GM23338 (cell line): ENCODE data around the gene GCNT2. TPM values are rescaled to one million over a fixed set of nuclear protein-coding genes. Genes with fewer than 3 reads are reported as not detected.
A peak's percentile ranks its signal among the peaks of the same experiment; 100 is the strongest.

Source experiments
- ATAC-seq: fragments of 200-7000 bp; cut with Tn5 transposase; 3 replicates; pipeline ENCODE4 v1.9.1; 2020
- DNase-seq: peaks from one replicate; pipeline ENCODE4 v3.0.0-alpha.2; 2015; ENCODE audit warnings: low spot score
- H2AFZ ChIP-seq: fragments of 200-600 bp; sonication (generic); 2 replicates; pipeline ENCODE4 v1.8.0; 2016; ENCODE audit warnings: antibody characterized with exemption, mild to moderate bottlenecking, moderate library complexity
- H3F3A ChIP-seq: fragments of 200-600 bp; sonication (generic); replicated peaks from 2 replicates; pipeline ENCODE4 v1.8.0; 2017; ENCODE audit warnings: antibody characterized with exemption, mixed run types, low read depth
- H3K27ac ChIP-seq: fragments of 200-600 bp; sonication (generic); 2 replicates; pipeline ENCODE4 v1.6.1; 2016; ENCODE audit warnings: low read depth
- H3K27me3 ChIP-seq: fragments of 200-600 bp; sonication (generic); 2 replicates; pipeline ENCODE4 v1.8.0; 2016; ENCODE audit warnings: mild to moderate bottlenecking, mixed run types, moderate library complexity; ENCODE audit not compliant: insufficient read depth
- H3K36me3 ChIP-seq: fragments of 200-600 bp; sonication (generic); 2 replicates; pipeline ENCODE4 v1.8.0; 2016; ENCODE audit warnings: mild to moderate bottlenecking; ENCODE audit not compliant: insufficient read depth
- H3K4me1 ChIP-seq: fragments of 200-600 bp; sonication (generic); 2 replicates; pipeline ENCODE4 v1.8.0; 2016; ENCODE audit warnings: mild to moderate bottlenecking, moderate library complexity; ENCODE audit not compliant: insufficient read depth
- H3K4me2 ChIP-seq: fragments of 200-600 bp; sonication (generic); 2 replicates; pipeline ENCODE4 v1.7.1; 2017; ENCODE audit warnings: mixed run types
- H3K4me3 ChIP-seq: fragments of 200-600 bp; sonication (generic); 2 replicates; pipeline ENCODE4 v1.6.1; 2016; ENCODE audit warnings: mixed run types
- H3K79me2 ChIP-seq: fragments of 200-600 bp; sonication (generic); replicated peaks from 2 replicates; pipeline ENCODE4 v1.8.0; 2017; ENCODE audit warnings: mild to moderate bottlenecking; ENCODE audit not compliant: insufficient read depth
- H3K9me2 ChIP-seq: fragments of 200-600 bp; sonication (generic); 2 replicates; pipeline ENCODE4 v1.8.0; 2017; ENCODE audit not compliant: insufficient read depth
- H4K20me1 ChIP-seq: fragments of 200-600 bp; sonication (generic); replicated peaks from 2 replicates; pipeline ENCODE4 v1.8.0; 2017; ENCODE audit warnings: mild to moderate bottlenecking; ENCODE audit not compliant: insufficient read depth
- H3K27ac Mint-ChIP-seq: 2 replicates; pipeline ENCODE4 v1.8.0; 2020; ENCODE audit warnings: inconsistent platforms, mild to moderate bottlenecking, moderate library complexity, mixed read lengths
- H3K27me3 Mint-ChIP-seq: 3 replicates; pipeline ENCODE4 v1.8.0; 2022; ENCODE audit warnings: low read depth, mild to moderate bottlenecking, moderate library complexity, mixed read lengths, inconsistent platforms; ENCODE audit not compliant: insufficient read depth, poor library complexity
- H3K36me3 Mint-ChIP-seq: 3 replicates; pipeline ENCODE4 v1.8.0; 2021; ENCODE audit warnings: low read depth, mild to moderate bottlenecking, inconsistent platforms, moderate library complexity, mixed read lengths
- H3K4me1 Mint-ChIP-seq: 3 replicates; pipeline ENCODE4 v1.8.0; 2020; ENCODE audit warnings: mild to moderate bottlenecking, inconsistent platforms, mixed read lengths
- H3K4me3 Mint-ChIP-seq: 3 replicates; pipeline ENCODE4 v1.8.0; 2021; ENCODE audit warnings: moderate library complexity, mild to moderate bottlenecking, inconsistent platforms, mixed read lengths
- H3K9me3 Mint-ChIP-seq: 3 replicates; pipeline ENCODE4 v1.8.0; 2020; ENCODE audit warnings: moderate library complexity, mild to moderate bottlenecking, inconsistent platforms, mixed read lengths
- CREB1 ChIP-seq: fragments of 250-450 bp; sonication (Bioruptor Pico); IDR thresholded peaks from 2 replicates; pipeline ENCODE4 v1.5.0; 2020; ENCODE audit warnings: low read depth, mild to moderate bottlenecking, moderate library complexity
- EZH2 ChIP-seq: fragments of 200-600 bp; sonication (generic); IDR thresholded peaks from one replicate; pipeline ENCODE4 v1.8.0; 2017; ENCODE audit warnings: antibody characterized with exemption, mild to moderate bottlenecking, low read depth; ENCODE audit not compliant: unreplicated experiment
- EZH2phosphoT487 ChIP-seq: fragments of 200-600 bp; sonication (generic); IDR thresholded peaks from one replicate; pipeline ENCODE4 v1.8.1; 2018; ENCODE audit warnings: antibody characterized with exemption; ENCODE audit not compliant: unreplicated experiment
- JUNB ChIP-seq: IDR thresholded peaks from one replicate; pipeline ENCODE4 v1.6.1; 2016; ENCODE audit warnings: antibody characterized with exemption; ENCODE audit not compliant: unreplicated experiment
- NANOG ChIP-seq: IDR thresholded peaks from 2 replicates; pipeline ENCODE4 v1.6.1; 2016; ENCODE audit warnings: antibody characterized with exemption, borderline replicate concordance
- POLR2AphosphoS5 ChIP-seq: IDR thresholded peaks from 2 replicates; pipeline ENCODE4 v1.6.1; 2016; ENCODE audit warnings: antibody characterized with exemption, low read depth
- STAT1 ChIP-seq: IDR thresholded peaks from one replicate; pipeline ENCODE4 v1.6.1; 2016; ENCODE audit warnings: antibody characterized with exemption; ENCODE audit not compliant: unreplicated experiment
- ZNF114 ChIP-seq: fragments of 250-450 bp; sonication (Bioruptor Pico); IDR thresholded peaks from 2 replicates; pipeline ENCODE4 v1.5.0; 2020; ENCODE audit warnings: mild to moderate bottlenecking, moderate library complexity
- ZNF331 ChIP-seq: fragments of 250-450 bp; sonication (Bioruptor Pico); IDR thresholded peaks from 2 replicates; pipeline ENCODE4 v1.5.0; 2020; ENCODE audit warnings: low read depth, mild to moderate bottlenecking, moderate library complexity
- polyA plus RNA-seq: library from polyadenylated mRNA; unstranded; fragments of >200 nt; fragmentation: Nextera tagmentation; extraction: Ambion mirVana; gene quantifications from 2 replicates; pipeline ENCODE4 v1.2.1, GENCODE V29; 2016
- total RNA-seq: library from RNA; depleted of rRNA; stranded (reverse); fragments of >200 nt; shearing (Covaris generic); gene quantifications from 2 replicates; pipeline ENCODE4 v1.2.3, GENCODE V29; 2014
- TF ChIP-seq, protein P1 (sequence below): IDR thresholded peaks from one replicate; pipeline ENCODE4 v1.6.1; 2018; ENCODE audit warnings: antibody characterized with exemption; ENCODE audit not compliant: unreplicated experiment
- TF ChIP-seq, protein P2 (sequence below), 2 experiments: fragments of 200-600 bp in 1 of 2; sonication (generic) in 1 of 2; conservative IDR thresholded peaks; 2 replicates each; pipeline versions ENCODE4 v1.5.1 to v1.6.1; 2016 to 2017; ENCODE audit warnings: antibody characterized with exemption in 2 of 2, low read depth in 2 of 2, mild to moderate bottlenecking in 2 of 2, moderate library complexity in 1 of 2

Gene GCNT2
- total and polyA plus RNA-seq, 2 experiments from 2014 or later: 28.3 to 137 TPM

DNA sequence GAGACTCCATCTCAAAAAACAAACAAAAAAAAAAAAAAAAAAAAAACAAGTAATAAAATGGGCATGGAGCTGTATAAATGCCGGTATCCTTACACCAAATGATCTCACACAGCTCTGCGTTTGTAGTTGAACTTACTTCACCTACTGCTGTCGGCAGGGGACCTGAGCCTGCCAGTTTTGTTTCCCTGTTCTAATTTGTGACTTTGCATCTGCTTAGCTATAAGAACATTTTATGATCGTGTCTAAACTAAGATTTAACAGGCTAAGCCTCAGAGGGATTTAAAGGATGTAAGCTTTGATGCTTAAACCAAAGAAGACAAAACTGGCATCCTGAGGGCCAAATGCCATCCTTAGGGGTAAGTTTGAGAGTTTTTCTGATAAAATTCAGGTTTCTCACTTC lies 58.7 kb downstream of the GCNT2 start:
- Histone ChIP-seq H3K4me3 (no peak overlapping the region), H3K79me2 (peaks cover 83% of the 10 kb centered on the region), H3K9me2 (no peaks in the 10 kb centered on the region), H3K4me2 (peak overlapping the region; percentile 60; the same call in 1 of the 2 replicates), H4K20me1 (peaks cover 13% of the 10 kb centered on the region), H3K27me3 (no peaks in the 10 kb centered on the region), H2AFZ (no peak overlapping the region), H3K4me1 (peaks cover 83% of the 10 kb centered on the region), H3F3A (peaks cover 20% of the 10 kb centered on the region), H3K27ac (peak overlapping the region; percentile 87), H3K36me3 (no peaks in the 10 kb centered on the region)
- peaks cover 35% of the 10 kb centered on the region for H3K36me3 Mint-ChIP-seq
- H3K9me3 Mint-ChIP-seq: no peaks in the 10 kb centered on the region
- H3K27me3 Mint-ChIP-seq: peaks cover 16% of the 10 kb centered on the region
- ATAC-seq (no peak), DNase-seq (no peak)
- TF ChIP-seq, protein P1, sequence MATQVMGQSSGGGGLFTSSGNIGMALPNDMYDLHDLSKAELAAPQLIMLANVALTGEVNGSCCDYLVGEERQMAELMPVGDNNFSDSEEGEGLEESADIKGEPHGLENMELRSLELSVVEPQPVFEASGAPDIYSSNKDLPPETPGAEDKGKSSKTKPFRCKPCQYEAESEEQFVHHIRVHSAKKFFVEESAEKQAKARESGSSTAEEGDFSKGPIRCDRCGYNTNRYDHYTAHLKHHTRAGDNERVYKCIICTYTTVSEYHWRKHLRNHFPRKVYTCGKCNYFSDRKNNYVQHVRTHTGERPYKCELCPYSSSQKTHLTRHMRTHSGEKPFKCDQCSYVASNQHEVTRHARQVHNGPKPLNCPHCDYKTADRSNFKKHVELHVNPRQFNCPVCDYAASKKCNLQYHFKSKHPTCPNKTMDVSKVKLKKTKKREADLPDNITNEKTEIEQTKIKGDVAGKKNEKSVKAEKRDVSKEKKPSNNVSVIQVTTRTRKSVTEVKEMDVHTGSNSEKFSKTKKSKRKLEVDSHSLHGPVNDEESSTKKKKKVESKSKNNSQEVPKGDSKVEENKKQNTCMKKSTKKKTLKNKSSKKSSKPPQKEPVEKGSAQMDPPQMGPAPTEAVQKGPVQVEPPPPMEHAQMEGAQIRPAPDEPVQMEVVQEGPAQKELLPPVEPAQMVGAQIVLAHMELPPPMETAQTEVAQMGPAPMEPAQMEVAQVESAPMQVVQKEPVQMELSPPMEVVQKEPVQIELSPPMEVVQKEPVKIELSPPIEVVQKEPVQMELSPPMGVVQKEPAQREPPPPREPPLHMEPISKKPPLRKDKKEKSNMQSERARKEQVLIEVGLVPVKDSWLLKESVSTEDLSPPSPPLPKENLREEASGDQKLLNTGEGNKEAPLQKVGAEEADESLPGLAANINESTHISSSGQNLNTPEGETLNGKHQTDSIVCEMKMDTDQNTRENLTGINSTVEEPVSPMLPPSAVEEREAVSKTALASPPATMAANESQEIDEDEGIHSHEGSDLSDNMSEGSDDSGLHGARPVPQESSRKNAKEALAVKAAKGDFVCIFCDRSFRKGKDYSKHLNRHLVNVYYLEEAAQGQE: no peak
- TF ChIP-seq POLR2AphosphoS5 (no peak), JUNB (no peak), ZNF331 (CRISPR knock-in tag) (no peak), EZH2 (no peak), STAT1 (no peak)
- TF ChIP-seq, protein P2, sequence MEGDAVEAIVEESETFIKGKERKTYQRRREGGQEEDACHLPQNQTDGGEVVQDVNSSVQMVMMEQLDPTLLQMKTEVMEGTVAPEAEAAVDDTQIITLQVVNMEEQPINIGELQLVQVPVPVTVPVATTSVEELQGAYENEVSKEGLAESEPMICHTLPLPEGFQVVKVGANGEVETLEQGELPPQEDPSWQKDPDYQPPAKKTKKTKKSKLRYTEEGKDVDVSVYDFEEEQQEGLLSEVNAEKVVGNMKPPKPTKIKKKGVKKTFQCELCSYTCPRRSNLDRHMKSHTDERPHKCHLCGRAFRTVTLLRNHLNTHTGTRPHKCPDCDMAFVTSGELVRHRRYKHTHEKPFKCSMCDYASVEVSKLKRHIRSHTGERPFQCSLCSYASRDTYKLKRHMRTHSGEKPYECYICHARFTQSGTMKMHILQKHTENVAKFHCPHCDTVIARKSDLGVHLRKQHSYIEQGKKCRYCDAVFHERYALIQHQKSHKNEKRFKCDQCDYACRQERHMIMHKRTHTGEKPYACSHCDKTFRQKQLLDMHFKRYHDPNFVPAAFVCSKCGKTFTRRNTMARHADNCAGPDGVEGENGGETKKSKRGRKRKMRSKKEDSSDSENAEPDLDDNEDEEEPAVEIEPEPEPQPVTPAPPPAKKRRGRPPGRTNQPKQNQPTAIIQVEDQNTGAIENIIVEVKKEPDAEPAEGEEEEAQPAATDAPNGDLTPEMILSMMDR (conservative IDR thresholded peaks at IDR 0.05; ENCODE audit: low read depth in 2 of 2): no peak
- no peak overlapping the region for H3K4me3 Mint-ChIP-seq
- H3K4me1 Mint-ChIP-seq: peaks cover 64% of the 10 kb centered on the region
- no peak overlapping the region for H3K27ac Mint-ChIP-seq

DNA sequence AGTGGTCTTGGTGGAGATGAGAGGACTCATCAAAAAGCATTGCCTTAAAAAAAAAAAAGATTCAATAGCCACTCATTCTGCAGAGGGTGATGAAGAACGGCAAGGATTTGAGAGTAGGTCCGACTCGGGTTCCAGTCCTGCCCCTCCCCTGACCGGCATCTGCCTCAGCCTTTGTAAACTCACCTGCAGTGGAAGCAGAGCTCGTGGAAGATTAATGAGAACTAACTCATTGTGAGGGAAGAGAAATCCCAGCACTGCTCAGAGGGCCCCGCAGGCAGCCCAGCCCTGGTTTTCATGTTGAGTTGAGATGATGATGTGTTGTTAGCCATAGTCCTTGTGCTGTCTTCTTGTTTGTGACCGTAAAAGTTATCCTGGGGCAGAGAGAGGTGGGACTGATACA lies 59.4 kb downstream of the GCNT2 start:
- no peak for DNase-seq
- no peaks in the 10 kb centered on the region for H3K27me3 ChIP-seq
- H3K79me2 ChIP-seq: peaks cover 79% of the 10 kb centered on the region
- H3F3A ChIP-seq: peaks cover 24% of the 10 kb centered on the region
- H3K9me2 ChIP-seq: no peaks in the 10 kb centered on the region
- H2AFZ ChIP-seq: no peak overlapping the region
- Mint-ChIP-seq H3K4me1 (peaks cover 64% of the 10 kb centered on the region), H3K27ac (peak overlapping the region; percentile 22; the same call in 1 of the 2 replicates), H3K4me3 (no peak overlapping the region), H3K36me3 (peaks cover 28% of the 10 kb centered on the region), H3K27me3 (peaks cover 17% of the 10 kb centered on the region), H3K9me3 (no peaks in the 10 kb centered on the region)
- ATAC-seq: no peak
- H3K4me2 ChIP-seq: peak overlapping the region; percentile 60
- H3K27ac ChIP-seq: peak overlapping the region; percentile 87
- H3K36me3 ChIP-seq: no peaks in the 10 kb centered on the region
- TF ChIP-seq ZNF331 (CRISPR knock-in tag) (no peak), ZNF114 (CRISPR knock-in tag) (no peak), POLR2AphosphoS5 (no peak), EZH2phosphoT487 (no peak), NANOG (no peak), EZH2 (no peak), CREB1 (CRISPR knock-in tag) (no peak)
- TF ChIP-seq, protein P2 (conservative IDR thresholded peaks at IDR 0.05; ENCODE audit: low read depth in 2 of 2): no peak
- TF ChIP-seq, protein P1: no peak
- no peak overlapping the region for H3K4me3 ChIP-seq
- peaks cover 13% of the 10 kb centered on the region for H4K20me1 ChIP-seq
- H3K4me1 ChIP-seq: peaks cover 80% of the 10 kb centered on the region
